ENCODE measurements around the gene TMEM127.

- TF ChIP-seq POLR2AphosphoS5 (IDR thresholded peaks at IDR 0.05; ENCODE audit: low read depth, low read length) (no peak), EZH2phosphoT487 (IDR thresholded peaks at IDR 0.05; ENCODE audit: borderline replicate concordance) (no peak), POLR2A (IDR thresholded peaks at IDR 0.05; ENCODE audit: borderline replicate concordance, extremely low read depth, insufficient read depth, insufficient read length) (no peak), CTCF (IDR thresholded peaks at IDR 0.05 in 2 of 3, conservative IDR thresholded peaks at IDR 0.05 in 1 of 3; ENCODE audit: borderline replicate concordance in 1 of 3, insufficient read depth in 1 of 3, low read depth in 2 of 3, low read length in 2 of 3) (no peak)
Measured at GRCh38 chr2:96203130-96204028, 62.4 kb downstream of the TMEM127 start.

Data from HCT116 (cell line).